Stomach (tissue), 9 donors: ENCODE results near the gene ABCA6. TPM values are rescaled to one million over a fixed set of nuclear protein-coding genes. Genes with fewer than 3 reads are reported as not detected.
A peak's percentile ranks its signal among the peaks of the same experiment; 100 is the strongest.

Experiments
- DNase-seq, 2 donors: peaks; one replicate each; pipeline versions ENCODE4 v3.0.0 to v3.0.0-alpha.2; 2013 to 2019
- H3K27ac ChIP-seq, 5 donors: fragments of 200-600 bp in 4 of 5; sonication (generic) in 4 of 5; one replicate each; pipeline ENCODE4 v1.5.1; 2013 to 2019; ENCODE audit warnings: mild to moderate bottlenecking in 1 of 5, moderate library complexity in 1 of 5
- H3K27me3 ChIP-seq, 3 donors: fragments of 200-600 bp; sonication (generic); one replicate each; pipeline ENCODE4 v1.5.1; 2017 to 2019; ENCODE audit warnings: mixed run types in 1 of 3
- H3K36me3 ChIP-seq, 4 donors: fragments of 200-600 bp; sonication (generic); 1 replicate in 3 of 4; 2 replicates in 1 of 4; pipeline ENCODE4 v1.5.1; 2016 to 2019
- H3K4me1 ChIP-seq, 4 donors: fragments of 200-600 bp; sonication (generic); one replicate each; pipeline ENCODE4 v1.5.1; 2016 to 2019
- H3K4me3 ChIP-seq, 4 donors: fragments of 200-600 bp; sonication (generic) in 3 of 4; one replicate each; pipeline ENCODE4 v1.5.1; 2016 to 2019; ENCODE audit warnings: mild to moderate bottlenecking in 1 of 4
- H3K9me3 ChIP-seq, 4 donors: fragments of 200-600 bp; sonication (generic); one replicate each; pipeline ENCODE4 v1.5.1; 2016 to 2019
- CTCF ChIP-seq, 7 experiments: fragments of 450-650 bp in 4 of 7; fragments of 200-600 bp in 3 of 7; sonication (generic) in 3 of 7; IDR thresholded peaks; one replicate each; pipeline ENCODE4 v1.5.1; 2016 to 2019; ENCODE audit warnings: antibody characterized with exemption in 7 of 7, control low read depth in 2 of 7, mild to moderate bottlenecking in 1 of 7
- EP300 ChIP-seq: sonication (generic); formaldehyde crosslinking; IDR thresholded peaks from one replicate; pipeline ENCODE4 v1.6.1; 2017; ENCODE audit warnings: antibody characterized with exemption
- POLR2A ChIP-seq, 4 donors: fragments of 450-650 bp; IDR thresholded peaks; one replicate each; pipeline ENCODE4 v1.6.1; 2016; ENCODE audit warnings: antibody characterized with exemption in 4 of 4, control low read depth in 2 of 4, mild to moderate bottlenecking in 1 of 4, moderate library complexity in 1 of 4
- POLR2AphosphoS5 ChIP-seq, 3 donors: sonication (generic); formaldehyde crosslinking; IDR thresholded peaks; one replicate each; pipeline ENCODE4 v1.6.1; 2016; ENCODE audit warnings: antibody characterized with exemption in 3 of 3
- WGBS, 5 donors: extraction: QIAGEN DNeasy Blood & Tissue Kit in 3 of 5; methylation state at CpG; one replicate each; pipeline versions ENCODE4 v1.1.5 to v1.1.7; 2013 to 2018; 5-methylcytosine and 5-hydroxymethylcytosine counted together
- intact Hi-C: fragments of 100-400 bp; cut with DNase I; formaldehyde crosslinking; loops from one replicate; pipeline ENCODE4 v1.15.1; 2023; ENCODE audit warnings: low total_unique reads
- polyA plus RNA-seq, 3 donors: library from polyadenylated mRNA; stranded (reverse); fragments of 200-250 nt; gene quantifications; one replicate each; pipeline ENCODE4 v1.2.3, GENCODE V29; 2013
- total RNA-seq, 5 donors: library from RNA; depleted of rRNA; stranded (reverse); fragments of >200 nt; gene quantifications; one replicate each; pipeline versions ENCODE4 v1.1.0 to v1.2.3, GENCODE V29; 2014 to 2016
- donor health status: healthy with polysubstance abuse.
- donor health status: Bipolar disorder and iron deficiency.
- donor health status: healthy.

Gene ABCA6
- total and polyA plus RNA-seq, 8 donors = 4.5 to 97.9 (median 19.2) TPM

GRCh38 chr17:69046121-69046807 is 95.4 kb downstream of the ABCA6 start:
- no peak for TF ChIP-seq POLR2AphosphoS5 (IDR thresholded peaks at IDR 0.05)
- TF ChIP-seq CTCF (IDR thresholded peaks at IDR 0.05) = no peak
- TF ChIP-seq POLR2A (IDR thresholded peaks at IDR 0.05) = no peak
- no peak for TF ChIP-seq EP300
- H3K4me3 ChIP-seq = no peak overlapping the region
- 81 to 88% (median 84%) methylated on average over 4 of the region's 4 CpGs for WGBS, 5 donors
- intact Hi-C loops = no loop called here
- peaks cover 0 to 16% (median 0%) of the 10 kb centered on the region in 4 donors for H3K36me3 ChIP-seq
- DNase-seq = no peak
- H3K27ac ChIP-seq = peak overlapping the region in 2 of 5 donors; percentile 74 to 87
- H3K9me3 ChIP-seq = no peaks in the 10 kb centered on the region
- H3K4me1 ChIP-seq = peaks cover 8 to 19% (median 14%) of the 10 kb centered on the region in 4 donors
- no peaks in the 10 kb centered on the region for H3K27me3 ChIP-seq

- Histone ChIP-seq H3K4me1 (peaks cover 8 to 19% (median 14%) of the 10 kb centered on the region in 4 donors), H3K36me3 (peaks cover 0 to 16% (median 0%) of the 10 kb centered on the region in 4 donors), H3K27me3 (no peaks in the 10 kb centered on the region), H3K9me3 (no peaks in the 10 kb centered on the region), H3K27ac (no peak overlapping the region), H3K4me3 (no peak overlapping the region)
- DNase-seq = no peak
- TF ChIP-seq POLR2A (IDR thresholded peaks at IDR 0.05) (no peak), POLR2AphosphoS5 (IDR thresholded peaks at IDR 0.05) (no peak), EP300 (no peak)
- WGBS, 5 donors = 92 to 99% (median 96%) methylated on average over 2 of the region's 2 CpGs
- intact Hi-C loops = no loop called here
Measured at GRCh38 chr17:69045646-69046045, 96.0 kb downstream of the ABCA6 start.

- intact Hi-C loops = no loop called here
- TF ChIP-seq EP300 (no peak), POLR2A (IDR thresholded peaks at IDR 0.05) (no peak), CTCF (IDR thresholded peaks at IDR 0.05) (no peak), POLR2AphosphoS5 (IDR thresholded peaks at IDR 0.05) (no peak)
- Histone ChIP-seq H3K36me3 (peaks cover 0 to 16% (median 0%) of the 10 kb centered on the region in 4 donors), H3K4me1 (peaks cover 8 to 19% (median 14%) of the 10 kb centered on the region in 4 donors), H3K9me3 (no peaks in the 10 kb centered on the region), H3K27ac (no peak overlapping the region), H3K27me3 (no peaks in the 10 kb centered on the region), H3K4me3 (no peak overlapping the region)
- DNase-seq = no peak
- WGBS, 5 donors = 94 to 98% (median 96%) methylated on average over 2 of the region's 2 CpGs
Measured at GRCh38 chr17:69044371-69044770, 97.3 kb downstream of the ABCA6 start.

- Histone ChIP-seq H3K4me1 (peaks cover 7 to 14% (median 13%) of the 10 kb centered on the region in 4 donors), H3K27me3 (no peaks in the 10 kb centered on the region), H3K9me3 (no peaks in the 10 kb centered on the region), H3K36me3 (peaks cover 0 to 16% (median 0%) of the 10 kb centered on the region in 4 donors), H3K27ac (no peak overlapping the region), H3K4me3 (no peak overlapping the region)
- WGBS, 5 donors = 84 to 88% (median 85%) methylated on average over 6 of the region's 6 CpGs
- DNase-seq = no peak
- TF ChIP-seq POLR2AphosphoS5 (IDR thresholded peaks at IDR 0.05) = no peak
- TF ChIP-seq EP300 = no peak
- TF ChIP-seq POLR2A (IDR thresholded peaks at IDR 0.05) = no peak
- no peak for TF ChIP-seq CTCF (IDR thresholded peaks at IDR 0.05)
- intact Hi-C loops = no loop called here
Measured at GRCh38 chr17:69043098-69043734, 98.5 kb downstream of the ABCA6 start.
